Prostate gland (tissue), 2 donors: ENCODE measurements around the gene KCNS3. TPM values are rescaled to one million over a fixed set of nuclear protein-coding genes. Genes with fewer than 3 reads are reported as not detected.

Source experiments
- DNase-seq: peaks from one replicate; pipeline ENCODE4 v3.0.0-alpha.2; 2019; ENCODE audit warnings: low spot score
- H3K27ac ChIP-seq, 2 donors: fragments of 200-600 bp; sonication (generic); 2 replicates each; pipeline ENCODE4 v1.5.1; 2017 to 2019
- H3K27me3 ChIP-seq: fragments of 200-600 bp; sonication (generic); replicated peaks from 2 replicates; pipeline ENCODE4 v1.5.1; 2019; ENCODE audit not compliant: insufficient read depth
- H3K36me3 ChIP-seq, 2 donors: fragments of 200-600 bp; sonication (generic); 1 replicate in 1 of 2; 2 replicates in 1 of 2; pipeline versions ENCODE4 v1.5.1 to v1.8.1; 2017 to 2019
- H3K4me1 ChIP-seq: fragments of 200-600 bp; sonication (generic); replicated peaks from 2 replicates; pipeline ENCODE4 v1.5.1; 2019
- H3K4me3 ChIP-seq, 2 donors: fragments of 200-600 bp; sonication (generic); 2 replicates each; pipeline ENCODE4 v1.5.1; 2017 to 2019
- H3K9me3 ChIP-seq: fragments of 200-600 bp; sonication (generic); 2 replicates; pipeline ENCODE4 v1.5.1; 2017
- POLR2A ChIP-seq: fragments of 450-650 bp; IDR thresholded peaks from one replicate; pipeline ENCODE4 v1.6.1; 2016; ENCODE audit warnings: antibody characterized with exemption, mild to moderate bottlenecking
- POLR2AphosphoS5 ChIP-seq: sonication (generic); formaldehyde crosslinking; IDR thresholded peaks from one replicate; pipeline ENCODE4 v1.6.1; 2017; ENCODE audit warnings: antibody characterized with exemption
- WGBS: methylation state at CpG from one replicate; pipeline ENCODE4 v1.1.5; 2018; 5-methylcytosine and 5-hydroxymethylcytosine counted together
- intact Hi-C: fragments of 100-400 bp; cut with DNase I; formaldehyde crosslinking; loops from one replicate; pipeline ENCODE4 v1.14.2; 2022
- total RNA-seq, 2 donors: library from RNA; depleted of rRNA; stranded (reverse); fragments of >200 nt; gene quantifications; one replicate each; pipeline ENCODE4 v1.1.0, GENCODE V29; 2016
- TF ChIP-seq, protein P1 (sequence below), 4 experiments: fragments of 200-600 bp in 2 of 4; fragments of 450-650 bp in 2 of 4; sonication (generic) in 2 of 4; IDR thresholded peaks; 1 replicate in 3 of 4; 2 replicates in 1 of 4; pipeline ENCODE4 v1.5.1; 2016 to 2019; ENCODE audit warnings: antibody characterized with exemption in 4 of 4, mild to moderate bottlenecking in 2 of 4, moderate library complexity in 2 of 4

Gene KCNS3
- total RNA-seq, 2 donors from 2014 or later = 17.4 to 106 TPM

GRCh38 chr2:17892770-17893534 is 14.5 kb downstream of the KCNS3 start:
- no peaks in the 10 kb centered on the region for H3K36me3 ChIP-seq
- 57% methylated on average over 10 of the region's 10 CpGs for WGBS
- DNase-seq = no peak
- no peak overlapping the region for H3K27ac ChIP-seq
- no peak overlapping the region for H3K4me3 ChIP-seq
- no peaks in the 10 kb centered on the region for H3K4me1 ChIP-seq
- intact Hi-C loops = no loop called here
- TF ChIP-seq POLR2A (no peak), POLR2AphosphoS5 (no peak)
- TF ChIP-seq, protein P1, sequence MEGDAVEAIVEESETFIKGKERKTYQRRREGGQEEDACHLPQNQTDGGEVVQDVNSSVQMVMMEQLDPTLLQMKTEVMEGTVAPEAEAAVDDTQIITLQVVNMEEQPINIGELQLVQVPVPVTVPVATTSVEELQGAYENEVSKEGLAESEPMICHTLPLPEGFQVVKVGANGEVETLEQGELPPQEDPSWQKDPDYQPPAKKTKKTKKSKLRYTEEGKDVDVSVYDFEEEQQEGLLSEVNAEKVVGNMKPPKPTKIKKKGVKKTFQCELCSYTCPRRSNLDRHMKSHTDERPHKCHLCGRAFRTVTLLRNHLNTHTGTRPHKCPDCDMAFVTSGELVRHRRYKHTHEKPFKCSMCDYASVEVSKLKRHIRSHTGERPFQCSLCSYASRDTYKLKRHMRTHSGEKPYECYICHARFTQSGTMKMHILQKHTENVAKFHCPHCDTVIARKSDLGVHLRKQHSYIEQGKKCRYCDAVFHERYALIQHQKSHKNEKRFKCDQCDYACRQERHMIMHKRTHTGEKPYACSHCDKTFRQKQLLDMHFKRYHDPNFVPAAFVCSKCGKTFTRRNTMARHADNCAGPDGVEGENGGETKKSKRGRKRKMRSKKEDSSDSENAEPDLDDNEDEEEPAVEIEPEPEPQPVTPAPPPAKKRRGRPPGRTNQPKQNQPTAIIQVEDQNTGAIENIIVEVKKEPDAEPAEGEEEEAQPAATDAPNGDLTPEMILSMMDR (IDR thresholded peaks at IDR 0.05) = no peak
- no peaks in the 10 kb centered on the region for H3K9me3 ChIP-seq
- H3K27me3 ChIP-seq = no peaks in the 10 kb centered on the region

DNA sequence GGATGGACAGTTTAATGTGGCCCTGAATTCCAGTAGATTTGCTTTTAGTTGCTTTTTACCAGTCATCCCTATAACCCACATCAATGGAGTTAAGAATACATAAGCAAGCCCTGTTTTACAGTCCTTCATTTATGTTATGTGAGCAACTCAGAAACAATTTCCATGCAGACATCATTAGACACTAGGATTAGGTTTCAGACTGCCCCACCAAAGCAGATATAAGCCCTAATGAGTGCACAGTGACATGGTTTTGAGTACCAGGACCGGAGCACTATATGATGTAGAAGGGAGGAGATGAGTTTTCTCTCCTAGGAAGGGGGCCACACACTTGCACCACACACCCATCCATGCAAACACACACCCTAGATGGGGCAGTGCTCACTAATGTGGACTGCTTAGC is 15.5 kb downstream of the KCNS3 start:
- Histone ChIP-seq H3K9me3 (no peaks in the 10 kb centered on the region), H3K4me1 (no peaks in the 10 kb centered on the region), H3K27ac (no peak overlapping the region), H3K27me3 (no peaks in the 10 kb centered on the region), H3K36me3 (no peaks in the 10 kb centered on the region), H3K4me3 (no peak overlapping the region)
- intact Hi-C loops = no loop called here
- TF ChIP-seq POLR2AphosphoS5 = no peak
- TF ChIP-seq POLR2A = no peak
- TF ChIP-seq, protein P1 (IDR thresholded peaks at IDR 0.05) = no peak
- 0% methylated on average over 1 of the region's 1 CpG for WGBS
- DNase-seq = no peak

GRCh38 chr2:17894556-17894955 is 16.1 kb downstream of the KCNS3 start:
- H3K4me1 ChIP-seq = no peaks in the 10 kb centered on the region
- intact Hi-C loops = no loop called here
- TF ChIP-seq, protein P1 (IDR thresholded peaks at IDR 0.05) = no peak
- TF ChIP-seq POLR2A (no peak), POLR2AphosphoS5 (no peak)
- DNase-seq = no peak
- no peak overlapping the region for H3K27ac ChIP-seq
- no peak overlapping the region for H3K4me3 ChIP-seq
- H3K27me3 ChIP-seq = no peaks in the 10 kb centered on the region
- H3K9me3 ChIP-seq = no peaks in the 10 kb centered on the region
- 68% methylated on average over 2 of the region's 2 CpGs for WGBS
- H3K36me3 ChIP-seq = no peaks in the 10 kb centered on the region

DNA sequence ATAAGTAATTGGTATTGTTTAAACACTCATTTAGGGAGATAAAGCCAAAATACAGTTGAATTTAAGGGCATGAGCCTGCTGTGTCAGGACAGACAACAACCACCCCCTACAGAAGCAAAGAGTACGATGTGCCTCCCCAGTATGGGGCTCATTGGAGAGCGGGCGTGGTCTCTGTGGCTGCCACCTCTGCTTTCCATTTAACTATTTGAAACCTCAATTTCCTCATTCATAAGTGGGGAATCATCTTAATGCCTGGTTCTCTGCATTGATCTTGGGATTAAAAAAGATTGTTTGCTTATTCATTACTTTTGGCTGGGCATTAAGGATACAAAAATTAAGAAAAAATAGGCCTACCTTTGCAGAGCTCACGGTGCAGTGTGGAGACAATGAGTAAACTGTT is 21.4 kb downstream of the KCNS3 start:
- DNase-seq = no peak
- WGBS = 82% methylated on average over 4 of the region's 4 CpGs
- Histone ChIP-seq H3K4me1 (no peaks in the 10 kb centered on the region), H3K36me3 (no peaks in the 10 kb centered on the region), H3K27ac (no peak overlapping the region), H3K27me3 (no peaks in the 10 kb centered on the region), H3K4me3 (no peak overlapping the region), H3K9me3 (no peaks in the 10 kb centered on the region)
- TF ChIP-seq, protein P1 (IDR thresholded peaks at IDR 0.05) = no peak
- TF ChIP-seq POLR2A (no peak), POLR2AphosphoS5 (no peak)
- intact Hi-C loops = no loop called here

GRCh38 chr2:17901246-17901645 is 22.8 kb downstream of the KCNS3 start:
- no peaks in the 10 kb centered on the region for H3K36me3 ChIP-seq
- WGBS = 37% methylated on average over 5 of the region's 5 CpGs
- TF ChIP-seq POLR2A (no peak), POLR2AphosphoS5 (no peak)
- TF ChIP-seq, protein P1 (IDR thresholded peaks at IDR 0.05) = no peak
- no peaks in the 10 kb centered on the region for H3K9me3 ChIP-seq
- no peak for DNase-seq
- no peak overlapping the region for H3K27ac ChIP-seq
- intact Hi-C loops = no loop called here
- no peaks in the 10 kb centered on the region for H3K4me1 ChIP-seq
- no peaks in the 10 kb centered on the region for H3K27me3 ChIP-seq
- no peak overlapping the region for H3K4me3 ChIP-seq
